H9 (cell line): ENCODE measurements around the gene RPS8. TPM values are rescaled to one million over a fixed set of nuclear protein-coding genes. Genes with fewer than 3 reads are reported as not detected.

Source experiments
- DNase-seq: peaks from one replicate; pipeline ENCODE4 v3.0.0-alpha.2; 2017
- H2AFZ ChIP-seq: one replicate; pipeline ENCODE4 v1.6.1; 2013; ENCODE audit warnings: mild to moderate bottlenecking, low read length, control low read depth, moderate library complexity
- H2AK5ac ChIP-seq: 2 replicates; pipeline ENCODE4 v1.6.1; 2013; ENCODE audit warnings: low read length, control low read depth, mixed read lengths; ENCODE audit not compliant: insufficient read length
- H2BK120ac ChIP-seq: one replicate; pipeline ENCODE4 v1.6.1; 2013; ENCODE audit warnings: low read depth, mild to moderate bottlenecking, low read length, control low read depth, inconsistent platforms; ENCODE audit not compliant: poor library complexity, severe bottlenecking
- H2BK12ac ChIP-seq: 2 replicates; pipeline ENCODE4 v1.6.1; 2013; ENCODE audit warnings: low read length, control low read depth, mixed read lengths, low read depth; ENCODE audit not compliant: insufficient read length
- H2BK15ac ChIP-seq: 2 replicates; pipeline ENCODE4 v1.6.1; 2013; ENCODE audit warnings: low read depth, low read length, control low read depth
- H2BK20ac ChIP-seq: one replicate; pipeline ENCODE4 v1.6.1; 2013; ENCODE audit warnings: low read depth, mild to moderate bottlenecking, low read length, control low read depth, inconsistent platforms; ENCODE audit not compliant: poor library complexity, severe bottlenecking
- H2BK5ac ChIP-seq: 2 replicates; pipeline ENCODE4 v1.6.1; 2013; ENCODE audit warnings: low read length, control low read depth, mixed read lengths; ENCODE audit not compliant: insufficient read length
- H3K14ac ChIP-seq: 2 replicates; pipeline ENCODE4 v1.6.1; 2013; ENCODE audit warnings: low read length, control low read depth; ENCODE audit not compliant: insufficient read depth
- H3K18ac ChIP-seq: 2 replicates; pipeline ENCODE4 v1.6.1; 2013; ENCODE audit warnings: low read depth, mild to moderate bottlenecking, mixed read lengths, low read length, control low read depth; ENCODE audit not compliant: insufficient read length
- H3K23ac ChIP-seq: 2 replicates; pipeline ENCODE4 v1.6.1; 2013; ENCODE audit warnings: low read length, control low read depth, mixed read lengths, low read depth; ENCODE audit not compliant: insufficient read length
- H3K23me2 ChIP-seq: 2 replicates; pipeline ENCODE4 v1.6.1; 2013; ENCODE audit warnings: low read depth, mild to moderate bottlenecking, mixed read lengths, low read length, control low read depth; ENCODE audit not compliant: insufficient read length, poor library complexity, severe bottlenecking
- H3K27ac ChIP-seq: 2 replicates; pipeline ENCODE4 v1.5.1; 2013; ENCODE audit warnings: low read length, control low read depth, mixed read lengths, low read depth; ENCODE audit not compliant: insufficient read length
- H3K27me3 ChIP-seq: 2 replicates; pipeline ENCODE4 v1.6.1; 2013; ENCODE audit warnings: low read length, control low read depth, inconsistent platforms; ENCODE audit not compliant: insufficient read depth
- H3K4ac ChIP-seq: 2 replicates; pipeline ENCODE4 v1.6.1; 2013; ENCODE audit warnings: low read depth, mild to moderate bottlenecking, control low read depth, inconsistent platforms, low read length, moderate library complexity
- H3K4me1 ChIP-seq: 2 replicates; pipeline ENCODE4 v1.6.1; 2013; ENCODE audit warnings: low read length, control low read depth, inconsistent platforms; ENCODE audit not compliant: insufficient read depth
- H3K4me2 ChIP-seq: 2 replicates; pipeline ENCODE4 v1.6.1; 2013; ENCODE audit warnings: low read length, control low read depth, mixed read lengths; ENCODE audit not compliant: insufficient read length, insufficient read depth
- H3K56ac ChIP-seq: 2 replicates; pipeline ENCODE4 v1.6.1; 2013; ENCODE audit warnings: low read depth, mild to moderate bottlenecking, mixed read lengths, low read length, control low read depth; ENCODE audit not compliant: insufficient read length
- H3K79me1 ChIP-seq: 2 replicates; pipeline ENCODE4 v1.6.1; 2013; ENCODE audit warnings: low read depth, mild to moderate bottlenecking, moderate library complexity, low read length, control low read depth, inconsistent platforms; ENCODE audit not compliant: insufficient read depth, poor library complexity, severe bottlenecking
- H3K79me2 ChIP-seq: 2 replicates; pipeline ENCODE4 v1.6.1; 2013; ENCODE audit warnings: low read length, control low read depth, inconsistent platforms; ENCODE audit not compliant: insufficient read depth
- H3K9ac ChIP-seq: 2 replicates; pipeline ENCODE4 v1.6.1; 2013; ENCODE audit warnings: low read length, control low read depth, mixed read lengths; ENCODE audit not compliant: insufficient read length; ENCODE audit errors: extremely low read depth
- H3K9me3 ChIP-seq: one replicate; pipeline ENCODE4 v1.6.1; 2013; ENCODE audit warnings: low read depth, low read length, inconsistent platforms; ENCODE audit not compliant: control insufficient read depth
- H3T11ph ChIP-seq: one replicate; pipeline ENCODE4 v1.6.1; 2013; ENCODE audit warnings: mild to moderate bottlenecking, low read length, control low read depth, inconsistent platforms
- H4K20me1 ChIP-seq: one replicate; pipeline ENCODE4 v1.6.1; 2013; ENCODE audit not compliant: control insufficient read depth, insufficient read length, insufficient read depth
- H4K5ac ChIP-seq: 2 replicates; pipeline ENCODE4 v1.6.1; 2013; ENCODE audit warnings: low read depth, mild to moderate bottlenecking, mixed read lengths, low read length, control low read depth; ENCODE audit not compliant: insufficient read length
- H4K8ac ChIP-seq: replicated peaks from 2 replicates; pipeline ENCODE4 v1.6.1; 2013; ENCODE audit warnings: low read length, control low read depth, mixed read lengths, low read depth; ENCODE audit not compliant: insufficient read length
- H4K91ac ChIP-seq: 2 replicates; pipeline ENCODE4 v1.6.1; 2013; ENCODE audit warnings: low read depth, mild to moderate bottlenecking, moderate library complexity, mixed read lengths, low read length, control low read depth; ENCODE audit not compliant: insufficient read length
- H3K27ac Mint-ChIP-seq, 3 experiments: 2 replicates in 2 of 3; 3 replicates in 1 of 3; pipeline ENCODE4 v1.8.0; 2020 to 2021; ENCODE audit warnings: mixed read lengths in 3 of 3, mild to moderate bottlenecking in 1 of 3, moderate library complexity in 1 of 3
- H3K27me3 Mint-ChIP-seq: 2 replicates; pipeline ENCODE4 v1.8.0; 2021; ENCODE audit warnings: low read depth, mild to moderate bottlenecking, moderate library complexity, mixed read lengths
- H3K36me3 Mint-ChIP-seq, 3 experiments: 2 replicates in 2 of 3; 3 replicates in 1 of 3; pipeline ENCODE4 v1.8.0; 2020 to 2021; ENCODE audit warnings: low read depth in 3 of 3, mixed read lengths in 3 of 3; ENCODE audit not compliant: insufficient read depth in 1 of 3
- H3K4me1 Mint-ChIP-seq, 2 experiments: 2 replicates each; pipeline ENCODE4 v1.8.0; 2020; ENCODE audit warnings: mixed read lengths in 2 of 2
- H3K4me3 Mint-ChIP-seq, 2 experiments: 2 replicates in 1 of 2; 3 replicates in 1 of 2; pipeline ENCODE4 v1.8.0; 2020 to 2021; ENCODE audit warnings: mild to moderate bottlenecking in 2 of 2, mixed read lengths in 2 of 2, moderate library complexity in 1 of 2
- H3K9me3 Mint-ChIP-seq, 2 experiments: 2 replicates in 1 of 2; 3 replicates in 1 of 2; pipeline ENCODE4 v1.8.0; 2020; ENCODE audit warnings: mild to moderate bottlenecking in 2 of 2, mixed read lengths in 2 of 2, moderate library complexity in 1 of 2
- WGBS: extraction: QIAGEN DNeasy Blood & Tissue Kit; methylation state at CpG from one replicate; pipeline ENCODE4 v1.1.7; 2013; ENCODE audit warnings: missing lambda C conversion rate, low lambda C conversion rate, mixed read lengths; ENCODE audit not compliant: insufficient read length; ENCODE audit errors: extremely low coverage; 5-methylcytosine and 5-hydroxymethylcytosine counted together
- total RNA-seq: library from RNA; stranded (reverse); gene quantifications from 2 replicates; pipeline ENCODE4 v1.2.1, GENCODE V29; 2021
- TF ChIP-seq, protein P1 (sequence below): fragments of 200-600 bp; sonication (generic); conservative IDR thresholded peaks from 3 replicates; pipeline ENCODE4 v1.8.0; 2021; ENCODE audit warnings: antibody characterized with exemption, mild to moderate bottlenecking

Gene RPS8
- total RNA-seq, 1 experiment from 2014 or later = 2,591 TPM

DNA sequence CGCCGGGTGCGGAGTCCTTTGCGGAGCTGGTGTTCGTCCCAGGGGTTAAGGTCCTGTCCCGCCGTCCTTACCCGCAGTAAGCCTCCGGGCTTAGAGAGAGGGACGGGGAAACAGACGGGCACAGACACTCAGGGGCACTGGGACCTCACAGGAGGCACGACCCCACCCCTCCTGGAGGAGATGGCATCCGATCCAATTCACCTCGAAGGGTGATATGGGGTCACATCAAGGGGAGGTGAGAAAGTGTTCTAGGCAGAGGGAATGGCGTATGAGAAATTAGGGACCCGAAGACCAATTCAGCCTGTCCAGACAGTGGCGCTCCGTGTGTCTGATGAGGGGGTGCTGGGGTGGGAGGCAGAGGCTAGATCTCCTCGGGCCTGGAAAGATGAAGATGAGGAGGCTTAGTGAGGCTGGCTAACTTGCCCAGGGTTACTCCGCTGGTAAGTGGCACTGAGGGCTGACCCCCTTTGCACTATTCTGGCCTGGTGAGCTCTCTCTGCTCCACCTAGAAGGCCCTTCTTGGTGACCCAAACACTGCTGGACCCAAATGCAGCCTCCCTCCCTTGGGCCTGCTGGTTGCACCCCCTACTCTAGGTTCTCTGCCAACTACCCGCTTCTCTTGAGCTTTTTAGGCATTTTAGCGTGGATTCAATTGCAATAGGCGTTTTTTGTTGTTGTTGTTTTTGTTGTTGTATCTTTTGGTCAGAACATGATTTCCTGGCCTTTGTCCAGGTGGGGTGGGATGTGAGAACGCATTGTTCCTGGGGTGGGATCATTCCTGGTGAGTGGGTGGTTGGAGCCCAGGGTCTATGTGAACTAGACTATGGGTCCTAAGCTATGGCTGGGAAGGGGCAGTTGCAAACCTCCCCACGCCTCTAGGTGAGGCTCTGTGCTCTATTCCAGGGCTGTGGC, 45.2 kb downstream of the RPS8 start:
- no CpG with 5 or more reads among the region's 25 CpGs for WGBS

More for the DNA sequence above, 45.2 kb downstream of the RPS8 start:
- Histone ChIP-seq H2BK5ac (no peak overlapping the region), H3K18ac (peak overlapping the region; percentile 53), H4K20me1 (no peaks in the 10 kb centered on the region), H3K4me1 (no peaks in the 10 kb centered on the region), H3K79me1 (no peaks in the 10 kb centered on the region), H4K8ac (peak overlapping the region; percentile 92), H3K9me3 (no peaks in the 10 kb centered on the region), H4K91ac (no peak overlapping the region), H2AK5ac (no peak overlapping the region), H3K27me3 (no peaks in the 10 kb centered on the region), H3K27ac (peak overlapping the region; percentile 81), H2BK120ac (no peak overlapping the region), H3K4me2 (peak overlapping the region; percentile 39), H3K9ac (peak overlapping the region; percentile 44), H2AFZ (no peak overlapping the region), H4K5ac (no peak overlapping the region), H3K23ac (no peak overlapping the region), H3K4ac (no peak overlapping the region), H3K79me2 (no peaks in the 10 kb centered on the region), H2BK20ac (no peak overlapping the region), H3T11ph (no peak overlapping the region), H3K56ac (peak overlapping the region; percentile 90), H3K23me2 (peaks cover 8% of the 10 kb centered on the region), H3K14ac (peak overlapping the region; percentile 55), H2BK12ac (no peak overlapping the region), H2BK15ac (no peak overlapping the region)
- peak overlapping the region; percentile 100 for H3K27ac Mint-ChIP-seq
- H3K4me1 Mint-ChIP-seq = peaks cover 17 to 20% of the 10 kb centered on the region in 2 experiments
- H3K27me3 Mint-ChIP-seq = no peaks in the 10 kb centered on the region
- DNase-seq = no peak
- no peaks in the 10 kb centered on the region for H3K36me3 Mint-ChIP-seq
- TF ChIP-seq, protein P1, sequence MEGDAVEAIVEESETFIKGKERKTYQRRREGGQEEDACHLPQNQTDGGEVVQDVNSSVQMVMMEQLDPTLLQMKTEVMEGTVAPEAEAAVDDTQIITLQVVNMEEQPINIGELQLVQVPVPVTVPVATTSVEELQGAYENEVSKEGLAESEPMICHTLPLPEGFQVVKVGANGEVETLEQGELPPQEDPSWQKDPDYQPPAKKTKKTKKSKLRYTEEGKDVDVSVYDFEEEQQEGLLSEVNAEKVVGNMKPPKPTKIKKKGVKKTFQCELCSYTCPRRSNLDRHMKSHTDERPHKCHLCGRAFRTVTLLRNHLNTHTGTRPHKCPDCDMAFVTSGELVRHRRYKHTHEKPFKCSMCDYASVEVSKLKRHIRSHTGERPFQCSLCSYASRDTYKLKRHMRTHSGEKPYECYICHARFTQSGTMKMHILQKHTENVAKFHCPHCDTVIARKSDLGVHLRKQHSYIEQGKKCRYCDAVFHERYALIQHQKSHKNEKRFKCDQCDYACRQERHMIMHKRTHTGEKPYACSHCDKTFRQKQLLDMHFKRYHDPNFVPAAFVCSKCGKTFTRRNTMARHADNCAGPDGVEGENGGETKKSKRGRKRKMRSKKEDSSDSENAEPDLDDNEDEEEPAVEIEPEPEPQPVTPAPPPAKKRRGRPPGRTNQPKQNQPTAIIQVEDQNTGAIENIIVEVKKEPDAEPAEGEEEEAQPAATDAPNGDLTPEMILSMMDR = no peak
- peak overlapping the region; percentile 75 to 78 for H3K4me3 Mint-ChIP-seq
- H3K9me3 Mint-ChIP-seq = no peaks in the 10 kb centered on the region; a peak in 1 of 5 replicates
